GM23338 (cell line): ENCODE data around the gene YOD1. TPM values are rescaled to one million over a fixed set of nuclear protein-coding genes. Genes with fewer than 3 reads are reported as not detected.

Experiments used
- ATAC-seq: fragments of 200-7000 bp; cut with Tn5 transposase; 3 replicates; pipeline ENCODE4 v1.9.1; 2020
- DNase-seq: peaks from one replicate; pipeline ENCODE4 v3.0.0-alpha.2; 2015; ENCODE audit warnings: low spot score
- H2AFZ ChIP-seq: fragments of 200-600 bp; sonication (generic); 2 replicates; pipeline ENCODE4 v1.8.0; 2016; ENCODE audit warnings: antibody characterized with exemption, mild to moderate bottlenecking, moderate library complexity
- H3F3A ChIP-seq: fragments of 200-600 bp; sonication (generic); replicated peaks from 2 replicates; pipeline ENCODE4 v1.8.0; 2017; ENCODE audit warnings: antibody characterized with exemption, mixed run types, low read depth
- H3K27ac ChIP-seq: fragments of 200-600 bp; sonication (generic); 2 replicates; pipeline ENCODE4 v1.6.1; 2016; ENCODE audit warnings: low read depth
- H3K27me3 ChIP-seq: fragments of 200-600 bp; sonication (generic); 2 replicates; pipeline ENCODE4 v1.8.0; 2016; ENCODE audit warnings: mild to moderate bottlenecking, mixed run types, moderate library complexity; ENCODE audit not compliant: insufficient read depth
- H3K36me3 ChIP-seq: fragments of 200-600 bp; sonication (generic); 2 replicates; pipeline ENCODE4 v1.8.0; 2016; ENCODE audit warnings: mild to moderate bottlenecking; ENCODE audit not compliant: insufficient read depth
- H3K4me1 ChIP-seq: fragments of 200-600 bp; sonication (generic); 2 replicates; pipeline ENCODE4 v1.8.0; 2016; ENCODE audit warnings: mild to moderate bottlenecking, moderate library complexity; ENCODE audit not compliant: insufficient read depth
- H3K4me2 ChIP-seq: fragments of 200-600 bp; sonication (generic); 2 replicates; pipeline ENCODE4 v1.7.1; 2017; ENCODE audit warnings: mixed run types
- H3K4me3 ChIP-seq: fragments of 200-600 bp; sonication (generic); 2 replicates; pipeline ENCODE4 v1.6.1; 2016; ENCODE audit warnings: mixed run types
- H3K79me2 ChIP-seq: fragments of 200-600 bp; sonication (generic); replicated peaks from 2 replicates; pipeline ENCODE4 v1.8.0; 2017; ENCODE audit warnings: mild to moderate bottlenecking; ENCODE audit not compliant: insufficient read depth
- H3K9me2 ChIP-seq: fragments of 200-600 bp; sonication (generic); 2 replicates; pipeline ENCODE4 v1.8.0; 2017; ENCODE audit not compliant: insufficient read depth
- H4K20me1 ChIP-seq: fragments of 200-600 bp; sonication (generic); replicated peaks from 2 replicates; pipeline ENCODE4 v1.8.0; 2017; ENCODE audit warnings: mild to moderate bottlenecking; ENCODE audit not compliant: insufficient read depth
- H3K27ac Mint-ChIP-seq: 2 replicates; pipeline ENCODE4 v1.8.0; 2020; ENCODE audit warnings: inconsistent platforms, mild to moderate bottlenecking, moderate library complexity, mixed read lengths
- H3K27me3 Mint-ChIP-seq: 3 replicates; pipeline ENCODE4 v1.8.0; 2022; ENCODE audit warnings: low read depth, mild to moderate bottlenecking, moderate library complexity, mixed read lengths, inconsistent platforms; ENCODE audit not compliant: insufficient read depth, poor library complexity
- H3K36me3 Mint-ChIP-seq: 3 replicates; pipeline ENCODE4 v1.8.0; 2021; ENCODE audit warnings: low read depth, mild to moderate bottlenecking, inconsistent platforms, moderate library complexity, mixed read lengths
- H3K4me1 Mint-ChIP-seq: 3 replicates; pipeline ENCODE4 v1.8.0; 2020; ENCODE audit warnings: mild to moderate bottlenecking, inconsistent platforms, mixed read lengths
- H3K4me3 Mint-ChIP-seq: 3 replicates; pipeline ENCODE4 v1.8.0; 2021; ENCODE audit warnings: moderate library complexity, mild to moderate bottlenecking, inconsistent platforms, mixed read lengths
- H3K9me3 Mint-ChIP-seq: 3 replicates; pipeline ENCODE4 v1.8.0; 2020; ENCODE audit warnings: moderate library complexity, mild to moderate bottlenecking, inconsistent platforms, mixed read lengths
- CTCF ChIP-seq, 2 experiments: fragments of 200-600 bp in 1 of 2; sonication (generic) in 1 of 2; conservative IDR thresholded peaks; 2 replicates each; pipeline versions ENCODE4 v1.5.1 to v1.6.1; 2016 to 2017; ENCODE audit warnings: antibody characterized with exemption in 2 of 2, low read depth in 2 of 2, mild to moderate bottlenecking in 2 of 2, moderate library complexity in 1 of 2
- EZH2 ChIP-seq: fragments of 200-600 bp; sonication (generic); IDR thresholded peaks from one replicate; pipeline ENCODE4 v1.8.0; 2017; ENCODE audit warnings: antibody characterized with exemption, mild to moderate bottlenecking, low read depth; ENCODE audit not compliant: unreplicated experiment
- EZH2phosphoT487 ChIP-seq: fragments of 200-600 bp; sonication (generic); IDR thresholded peaks from one replicate; pipeline ENCODE4 v1.8.1; 2018; ENCODE audit warnings: antibody characterized with exemption; ENCODE audit not compliant: unreplicated experiment
- JUNB ChIP-seq: IDR thresholded peaks from one replicate; pipeline ENCODE4 v1.6.1; 2016; ENCODE audit warnings: antibody characterized with exemption; ENCODE audit not compliant: unreplicated experiment
- NANOG ChIP-seq: IDR thresholded peaks from 2 replicates; pipeline ENCODE4 v1.6.1; 2016; ENCODE audit warnings: antibody characterized with exemption, borderline replicate concordance
- POLR2AphosphoS5 ChIP-seq: IDR thresholded peaks from 2 replicates; pipeline ENCODE4 v1.6.1; 2016; ENCODE audit warnings: antibody characterized with exemption, low read depth
- REST ChIP-seq: IDR thresholded peaks from one replicate; pipeline ENCODE4 v1.6.1; 2018; ENCODE audit warnings: antibody characterized with exemption; ENCODE audit not compliant: unreplicated experiment
- STAT1 ChIP-seq: IDR thresholded peaks from one replicate; pipeline ENCODE4 v1.6.1; 2016; ENCODE audit warnings: antibody characterized with exemption; ENCODE audit not compliant: unreplicated experiment
- ZNF331 ChIP-seq: fragments of 250-450 bp; sonication (Bioruptor Pico); IDR thresholded peaks from 2 replicates; pipeline ENCODE4 v1.5.0; 2020; ENCODE audit warnings: low read depth, mild to moderate bottlenecking, moderate library complexity
- polyA plus RNA-seq: library from polyadenylated mRNA; unstranded; fragments of >200 nt; fragmentation: Nextera tagmentation; extraction: Ambion mirVana; gene quantifications from 2 replicates; pipeline ENCODE4 v1.2.1, GENCODE V29; 2016
- total RNA-seq: library from RNA; depleted of rRNA; stranded (reverse); fragments of >200 nt; shearing (Covaris generic); gene quantifications from 2 replicates; pipeline ENCODE4 v1.2.3, GENCODE V29; 2014
- TF ChIP-seq, protein P1 (sequence below): IDR thresholded peaks from 2 replicates; pipeline ENCODE4 v1.6.1; 2016; ENCODE audit warnings: antibody characterized with exemption

Gene YOD1
- total and polyA plus RNA-seq, 2 experiments from 2014 or later: 4.6 to 21.9 TPM

DNA sequence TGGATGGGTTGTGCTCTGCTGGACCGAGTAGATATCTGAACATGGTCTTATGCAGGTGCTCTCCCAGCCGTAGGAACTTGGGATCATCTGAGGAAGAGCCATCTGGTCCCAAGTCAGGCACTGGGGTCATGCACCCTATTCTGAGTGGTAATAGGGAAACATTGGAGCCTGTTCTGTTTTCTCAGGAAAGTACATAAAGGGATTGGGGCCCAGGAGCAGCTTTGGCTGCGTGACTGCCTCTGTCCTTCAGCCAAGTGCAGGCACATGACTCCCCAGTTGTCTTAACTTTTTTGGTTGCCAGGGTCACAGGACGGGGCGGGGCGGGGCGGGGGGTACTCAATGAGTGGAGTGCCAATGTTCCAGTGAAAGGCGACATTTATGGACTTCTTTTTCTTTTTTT, 13.6 kb upstream of the YOD1 start (continued):
- TF ChIP-seq CTCF (conservative IDR thresholded peaks at IDR 0.05; ENCODE audit: low read depth in 2 of 2): no peak
- TF ChIP-seq STAT1: no peak
- TF ChIP-seq POLR2AphosphoS5: no peak
- no peak for TF ChIP-seq ZNF331
- no peak for TF ChIP-seq EZH2
- no peak for TF ChIP-seq JUNB
- no peak for TF ChIP-seq REST
- TF ChIP-seq, protein P1, sequence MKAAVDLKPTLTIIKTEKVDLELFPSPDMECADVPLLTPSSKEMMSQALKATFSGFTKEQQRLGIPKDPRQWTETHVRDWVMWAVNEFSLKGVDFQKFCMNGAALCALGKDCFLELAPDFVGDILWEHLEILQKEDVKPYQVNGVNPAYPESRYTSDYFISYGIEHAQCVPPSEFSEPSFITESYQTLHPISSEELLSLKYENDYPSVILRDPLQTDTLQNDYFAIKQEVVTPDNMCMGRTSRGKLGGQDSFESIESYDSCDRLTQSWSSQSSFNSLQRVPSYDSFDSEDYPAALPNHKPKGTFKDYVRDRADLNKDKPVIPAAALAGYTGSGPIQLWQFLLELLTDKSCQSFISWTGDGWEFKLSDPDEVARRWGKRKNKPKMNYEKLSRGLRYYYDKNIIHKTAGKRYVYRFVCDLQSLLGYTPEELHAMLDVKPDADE: no peak
- no peak for TF ChIP-seq NANOG

- Mint-ChIP-seq H3K36me3 (peaks cover 38% of the 10 kb centered on the region), H3K27me3 (peaks cover 2% of the 10 kb centered on the region), H3K4me3 (no peak overlapping the region), H3K4me1 (peaks cover 9% of the 10 kb centered on the region; the same call in 2 of the 3 replicates), H3K27ac (no peak overlapping the region), H3K9me3 (no peaks in the 10 kb centered on the region)
- no peaks in the 10 kb centered on the region for H3F3A ChIP-seq
- no peaks in the 10 kb centered on the region; the same call in 1 of the 2 replicates for H4K20me1 ChIP-seq
- TF ChIP-seq EZH2phosphoT487 (no peak), STAT1 (no peak)
- no peaks in the 10 kb centered on the region for H3K79me2 ChIP-seq
- ATAC-seq: no peak
- H3K4me2 ChIP-seq: no peak overlapping the region
- DNase-seq: no peak
- H3K4me1 ChIP-seq: no peaks in the 10 kb centered on the region
- H3K27ac ChIP-seq: no peak overlapping the region
- H3K4me3 ChIP-seq: no peak overlapping the region
- no peak overlapping the region for H2AFZ ChIP-seq
- H3K27me3 ChIP-seq: no peaks in the 10 kb centered on the region
- no peaks in the 10 kb centered on the region for H3K9me2 ChIP-seq
- peaks cover 10% of the 10 kb centered on the region; the same call in 1 of the 2 replicates for H3K36me3 ChIP-seq
Measured at GRCh38 chr1:207063014-207063413, 12.0 kb upstream of the YOD1 start.
